Inflammatory macrophage (primary cell): Measurements from ENCODE around the gene TMEM86B.
A peak's percentile ranks its signal among the peaks of the same experiment; 100 is the strongest.

Experiments used
- DNase-seq, 2 donors: peaks; one replicate each; pipeline ENCODE4 v3.0.0-alpha.2; 2020 to 2022

TMEM86B gene

GRCh38 chr19:55216461-55217198 lies 11.9 kb downstream of the TMEM86B start:
- DNase-seq, result peak; percentile 91 to 94

GRCh38 chr19:55213547-55213946 lies 15.0 kb downstream of the TMEM86B start:
- DNase-seq, result no peak

GRCh38 chr19:55212447-55212846 lies 16.1 kb downstream of the TMEM86B start:
- peak; percentile 59 to 63 for DNase-seq

- no peak for DNase-seq
Observed at GRCh38 chr19:55209693-55210472, 18.7 kb downstream of the TMEM86B start.

- no peak for DNase-seq
Observed at GRCh38 chr19:55208880-55209692, 19.5 kb downstream of the TMEM86B start, which contains the start of gene PTPRH. Gene PTPRH, minus strand, starts transcription at chr19:55209501. Its CDS starts 68 bp downstream, at chr19:55209433.

- peak; percentile 65 to 77 for DNase-seq
Observed at GRCh38 chr19:55206664-55207500, 21.7 kb downstream of the TMEM86B start.

GRCh38 chr19:55202199-55202598 lies 26.4 kb downstream of the TMEM86B start:
- DNase-seq, result peak; percentile 11 to 28

GRCh38 chr19:55199620-55200204 lies 28.9 kb downstream of the TMEM86B start:
- DNase-seq, result no peak

GRCh38 chr19:55198651-55199050 lies 29.9 kb downstream of the TMEM86B start:
- DNase-seq, result no peak

- peak; percentile 8 to 13 for DNase-seq
Observed at GRCh38 chr19:55197528-55197927, 31.0 kb downstream of the TMEM86B start.

GRCh38 chr19:55196803-55197202 lies 31.8 kb downstream of the TMEM86B start:
- DNase-seq, result no peak

GRCh38 chr19:55193481-55193880 lies 35.1 kb downstream of the TMEM86B start:
- peak in 1 of 2 donors; percentile 44 for DNase-seq

GRCh38 chr19:55189403-55189835 lies 39.1 kb downstream of the TMEM86B start:
- DNase-seq, result peak; percentile 51 to 80

- no peak for DNase-seq
Observed at GRCh38 chr19:55188625-55189024, 39.9 kb downstream of the TMEM86B start.

GRCh38 chr19:55186080-55186479 lies 42.5 kb downstream of the TMEM86B start:
- no peak for DNase-seq

- DNase-seq, result no peak
Observed at GRCh38 chr19:55181740-55182139, 46.8 kb downstream of the TMEM86B start.

GRCh38 chr19:55179606-55180484 lies 48.7 kb downstream of the TMEM86B start, which contains the start of gene SYT5:
Gene SYT5, minus strand, starts transcription at chr19:55180289. Its CDS starts 1,248 bp downstream, at chr19:55179041.
- peak; percentile 27 to 44 for DNase-seq

GRCh38 chr19:55178781-55179599 lies 49.6 kb downstream of the TMEM86B start:
- peak; percentile 28 to 42 for DNase-seq
